CD14-positive monocyte (primary cell): ENCODE data around the gene IL21. TPM values are rescaled to one million over a fixed set of nuclear protein-coding genes. Genes with fewer than 3 reads are reported as not detected.

ENCODE experiments used
- DNase-seq, 3 donors: peaks; one replicate each; pipeline ENCODE4 v3.0.0-alpha.2; 2011 to 2022
- H2AFZ ChIP-seq: 2 replicates; pipeline ENCODE4 v1.6.0; 2012; ENCODE audit warnings: mild to moderate bottlenecking, low read depth, low read length, inconsistent platforms; ENCODE audit not compliant: insufficient read depth, poor library complexity, severe bottlenecking
- H3K27ac ChIP-seq, 2 donors: 1 replicate in 1 of 2; 2 replicates in 1 of 2; pipeline ENCODE4 v1.5.1; 2012 to 2013; ENCODE audit warnings: low read length in 2 of 2, control low read depth in 1 of 2, inconsistent platforms in 1 of 2, low read depth in 1 of 2, mild to moderate bottlenecking in 1 of 2
- H3K27me3 ChIP-seq, 2 donors: one replicate each; pipeline versions ENCODE4 v1.6.0 to v1.6.1; 2011 to 2013; ENCODE audit warnings: low read length in 2 of 2; ENCODE audit not compliant: control insufficient read depth in 2 of 2, insufficient read depth in 2 of 2
- H3K36me3 ChIP-seq, 2 donors: replicated peaks in 1 of 2; 1 replicate in 1 of 2; 2 replicates in 1 of 2; pipeline versions ENCODE4 v1.5.1 to v1.6.1; 2012 to 2013; ENCODE audit warnings: low read length in 2 of 2, control low read depth in 1 of 2, inconsistent platforms in 1 of 2, mild to moderate bottlenecking in 1 of 2; ENCODE audit not compliant: insufficient read depth in 2 of 2, control insufficient read depth in 1 of 2
- H3K4me1 ChIP-seq, 2 donors: 1 replicate in 1 of 2; 2 replicates in 1 of 2; pipeline versions ENCODE4 v1.5.1 to v1.6.1; 2012 to 2013; ENCODE audit warnings: low read length in 2 of 2, control low read depth in 1 of 2, inconsistent platforms in 1 of 2, mild to moderate bottlenecking in 1 of 2, moderate library complexity in 1 of 2; ENCODE audit not compliant: insufficient read depth in 2 of 2, control insufficient read depth in 1 of 2
- H3K4me2 ChIP-seq: replicated peaks from 2 replicates; pipeline ENCODE3; 2012; ENCODE audit warnings: low read length, moderate library complexity, mild to moderate bottlenecking; ENCODE audit not compliant: poor library complexity, severe bottlenecking; ENCODE audit errors: extremely low read depth
- H3K4me3 ChIP-seq, 3 experiments: fragments of 200-600 bp in 1 of 3; sonication (generic) in 1 of 3; replicated peaks in 1 of 3; 1 replicate in 2 of 3; 2 replicates in 1 of 3; pipeline ENCODE4 v1.5.1; 2011 to 2013; ENCODE audit warnings: low read length in 3 of 3, mild to moderate bottlenecking in 3 of 3, control low read depth in 2 of 3, low read depth in 2 of 3, inconsistent platforms in 1 of 3, moderate library complexity in 1 of 3
- H3K79me2 ChIP-seq: 2 replicates; pipeline ENCODE4 v1.6.0; 2012; ENCODE audit warnings: mild to moderate bottlenecking, control low read depth, inconsistent platforms, low read length, moderate library complexity; ENCODE audit not compliant: insufficient read depth
- H3K9ac ChIP-seq: 2 replicates; pipeline ENCODE4 v1.6.0; 2017; ENCODE audit warnings: low read length, mild to moderate bottlenecking; ENCODE audit not compliant: insufficient read depth, poor library complexity, severe bottlenecking
- H3K9me3 ChIP-seq, 2 donors: replicated peaks in 1 of 2; 1 replicate in 1 of 2; 2 replicates in 1 of 2; pipeline versions ENCODE4 v1.5.1 to v1.6.1; 2012 to 2013; ENCODE audit warnings: low read length in 2 of 2, control low read depth in 1 of 2; ENCODE audit not compliant: control insufficient read depth in 1 of 2, insufficient read depth in 1 of 2
- H4K20me1 ChIP-seq: 2 replicates; pipeline ENCODE4 v1.6.0; 2012; ENCODE audit warnings: mild to moderate bottlenecking, low read length, control low read depth, moderate library complexity; ENCODE audit not compliant: insufficient read depth
- H3K27ac Mint-ChIP-seq, 7 donors: one replicate each; pipeline ENCODE4 v1.8.0; 2020; ENCODE audit warnings: mild to moderate bottlenecking in 7 of 7, mixed read lengths in 7 of 7, moderate library complexity in 6 of 7, inconsistent platforms in 2 of 7
- H3K27me3 Mint-ChIP-seq, 3 donors: one replicate each; pipeline ENCODE4 v1.8.0; 2021 to 2022; ENCODE audit warnings: low read depth in 3 of 3, mild to moderate bottlenecking in 3 of 3, mixed read lengths in 3 of 3, moderate library complexity in 3 of 3, inconsistent platforms in 1 of 3
- H3K36me3 Mint-ChIP-seq, 2 donors: one replicate each; pipeline ENCODE4 v1.8.0; 2020; ENCODE audit warnings: mixed read lengths in 2 of 2, inconsistent platforms in 1 of 2, mild to moderate bottlenecking in 1 of 2
- H3K4me1 Mint-ChIP-seq: one replicate; pipeline ENCODE4 v1.8.0; 2020; ENCODE audit warnings: mild to moderate bottlenecking, mixed read lengths
- H3K4me3 Mint-ChIP-seq, 2 donors: one replicate each; pipeline ENCODE4 v1.8.0; 2020; ENCODE audit warnings: mild to moderate bottlenecking in 2 of 2, mixed read lengths in 2 of 2, moderate library complexity in 1 of 2
- H3K9me3 Mint-ChIP-seq, 7 donors: one replicate each; pipeline ENCODE4 v1.8.0; 2020 to 2022; ENCODE audit warnings: mixed read lengths in 7 of 7, mild to moderate bottlenecking in 6 of 7, moderate library complexity in 6 of 7, inconsistent platforms in 2 of 7
- WGBS: methylation state at CpG from one replicate; pipeline ENCODE4 v1.1.5; 2013; ENCODE audit warnings: missing lambda C conversion rate; ENCODE audit not compliant: insufficient coverage; 5-methylcytosine and 5-hydroxymethylcytosine counted together
- intact Hi-C, 2 donors: fragments of 100-400 bp; cut with micrococcal nuclease; formaldehyde crosslinking; loops; one replicate each; pipeline versions ENCODE4 v1.15.0 to v1.15.1; 2023
- polyA plus RNA-seq, 3 donors: library from polyadenylated mRNA; depleted of rRNA in 1 of 3; unstranded in 2 of 3; stranded (reverse) in 1 of 3; fragments of 300-500 nt in 2 of 3; fragments of >200 nt in 1 of 3; fragmentation: Illumina TruSeq in 2 of 3; gene quantifications; 1 replicate in 2 of 3; 2 replicates in 1 of 3; pipeline ENCODE4 v1.2.3, GENCODE V29; 2012 to 2021
- TF ChIP-seq, protein P1 (sequence below): fragments of 200-600 bp; IDR thresholded peaks from one replicate; pipeline ENCODE4 v1.8.0; 2022; ENCODE audit warnings: antibody characterized with exemption, mild to moderate bottlenecking

Gene IL21
- polyA plus RNA-seq, 3 donors = not detected

DNA sequence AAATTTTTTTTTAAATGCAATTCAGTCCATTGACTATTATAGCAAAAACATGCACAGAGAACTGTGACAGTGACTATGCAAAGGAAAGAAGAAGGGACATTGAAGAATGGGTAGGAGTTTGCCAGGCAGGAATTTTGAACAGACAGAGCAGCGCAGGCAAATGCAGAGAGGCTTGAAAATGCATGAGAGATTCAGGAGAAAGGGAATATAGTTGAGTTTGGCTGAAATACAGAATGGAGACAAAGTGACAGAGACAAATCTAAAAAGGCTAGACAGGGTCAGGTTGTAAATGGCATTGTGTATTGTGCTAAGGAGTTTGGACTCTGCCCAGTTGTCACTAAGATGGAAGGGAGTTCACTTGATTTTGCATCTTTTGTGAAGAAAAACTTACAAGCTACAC is 42.4 kb upstream of the IL21 start:
- H3K9ac ChIP-seq = no peak overlapping the region
- H3K79me2 ChIP-seq = no peaks in the 10 kb centered on the region
- Mint-ChIP-seq H3K4me1 (no peaks in the 10 kb centered on the region), H3K36me3 (no peaks in the 10 kb centered on the region), H3K27me3 (peaks cover 1 to 3% (median 2%) of the 10 kb centered on the region in 3 donors), H3K9me3 (peaks cover 0 to 4% (median 0%) of the 10 kb centered on the region in 7 donors), H3K4me3 (no peak overlapping the region), H3K27ac (no peak overlapping the region)
- DNase-seq = no peak
- no peak overlapping the region for H3K27ac ChIP-seq
- H3K36me3 ChIP-seq = no peaks in the 10 kb centered on the region
- no peaks in the 10 kb centered on the region for H3K9me3 ChIP-seq
- H3K4me1 ChIP-seq = no peaks in the 10 kb centered on the region
- no peak overlapping the region for H2AFZ ChIP-seq
- no peak overlapping the region for H3K4me2 ChIP-seq
- H4K20me1 ChIP-seq = no peaks in the 10 kb centered on the region
- WGBS = 0% methylated on average over 1 of the region's 1 CpG
- intact Hi-C loops = no loop called here
- TF ChIP-seq, protein P1, sequence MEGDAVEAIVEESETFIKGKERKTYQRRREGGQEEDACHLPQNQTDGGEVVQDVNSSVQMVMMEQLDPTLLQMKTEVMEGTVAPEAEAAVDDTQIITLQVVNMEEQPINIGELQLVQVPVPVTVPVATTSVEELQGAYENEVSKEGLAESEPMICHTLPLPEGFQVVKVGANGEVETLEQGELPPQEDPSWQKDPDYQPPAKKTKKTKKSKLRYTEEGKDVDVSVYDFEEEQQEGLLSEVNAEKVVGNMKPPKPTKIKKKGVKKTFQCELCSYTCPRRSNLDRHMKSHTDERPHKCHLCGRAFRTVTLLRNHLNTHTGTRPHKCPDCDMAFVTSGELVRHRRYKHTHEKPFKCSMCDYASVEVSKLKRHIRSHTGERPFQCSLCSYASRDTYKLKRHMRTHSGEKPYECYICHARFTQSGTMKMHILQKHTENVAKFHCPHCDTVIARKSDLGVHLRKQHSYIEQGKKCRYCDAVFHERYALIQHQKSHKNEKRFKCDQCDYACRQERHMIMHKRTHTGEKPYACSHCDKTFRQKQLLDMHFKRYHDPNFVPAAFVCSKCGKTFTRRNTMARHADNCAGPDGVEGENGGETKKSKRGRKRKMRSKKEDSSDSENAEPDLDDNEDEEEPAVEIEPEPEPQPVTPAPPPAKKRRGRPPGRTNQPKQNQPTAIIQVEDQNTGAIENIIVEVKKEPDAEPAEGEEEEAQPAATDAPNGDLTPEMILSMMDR = no peak
- H3K4me3 ChIP-seq = no peak overlapping the region
- H3K27me3 ChIP-seq = no peaks in the 10 kb centered on the region

DNA sequence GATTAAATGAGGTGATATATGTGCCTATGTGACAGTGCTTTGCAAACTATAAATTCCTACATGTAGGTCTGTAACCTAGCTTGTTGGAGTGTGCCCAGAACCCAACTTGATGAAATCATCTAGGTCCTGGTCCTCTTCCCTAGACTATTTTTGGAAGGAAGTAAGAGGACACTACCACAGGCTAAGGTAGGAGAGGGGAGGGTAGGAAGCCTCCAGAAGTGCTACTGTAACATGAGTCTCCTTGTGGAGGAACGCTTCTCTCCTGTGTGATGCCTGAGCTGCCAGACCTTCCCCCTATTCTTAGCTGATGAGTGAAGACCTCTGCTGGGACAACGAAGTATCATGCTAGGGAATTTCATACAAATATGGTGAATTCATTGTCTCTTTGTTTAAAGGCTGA is 41.8 kb upstream of the IL21 start:
- intact Hi-C loops = no loop called here
- H3K27me3 Mint-ChIP-seq = peaks cover 2 to 5% (median 3%) of the 10 kb centered on the region in 3 donors
- Histone ChIP-seq H2AFZ (no peak overlapping the region), H3K4me3 (no peak overlapping the region), H3K36me3 (no peaks in the 10 kb centered on the region), H3K9me3 (no peaks in the 10 kb centered on the region), H3K9ac (no peak overlapping the region), H3K4me1 (no peaks in the 10 kb centered on the region), H3K79me2 (no peaks in the 10 kb centered on the region), H3K4me2 (no peak overlapping the region), H3K27ac (no peak overlapping the region), H3K27me3 (no peaks in the 10 kb centered on the region), H4K20me1 (no peaks in the 10 kb centered on the region)
- H3K9me3 Mint-ChIP-seq = peaks cover 0 to 6% (median 1%) of the 10 kb centered on the region in 7 donors
- WGBS = no CpG with 5 or more reads among the region's 2 CpGs
- no peak overlapping the region for H3K4me3 Mint-ChIP-seq
- TF ChIP-seq, protein P1 = no peak
- H3K27ac Mint-ChIP-seq = no peak overlapping the region
- H3K36me3 Mint-ChIP-seq = no peaks in the 10 kb centered on the region
- no peak for DNase-seq
- H3K4me1 Mint-ChIP-seq = no peaks in the 10 kb centered on the region
